NCI-H187 (cell line): ENCODE measurements around the gene RUNX3.

Experiments
- DNase-seq, 2 experiments: peaks; one replicate each; lab custom pipeline; 2025; lab: John Stamatoyannopoulos, UW

The RUNX3 gene

DNA sequence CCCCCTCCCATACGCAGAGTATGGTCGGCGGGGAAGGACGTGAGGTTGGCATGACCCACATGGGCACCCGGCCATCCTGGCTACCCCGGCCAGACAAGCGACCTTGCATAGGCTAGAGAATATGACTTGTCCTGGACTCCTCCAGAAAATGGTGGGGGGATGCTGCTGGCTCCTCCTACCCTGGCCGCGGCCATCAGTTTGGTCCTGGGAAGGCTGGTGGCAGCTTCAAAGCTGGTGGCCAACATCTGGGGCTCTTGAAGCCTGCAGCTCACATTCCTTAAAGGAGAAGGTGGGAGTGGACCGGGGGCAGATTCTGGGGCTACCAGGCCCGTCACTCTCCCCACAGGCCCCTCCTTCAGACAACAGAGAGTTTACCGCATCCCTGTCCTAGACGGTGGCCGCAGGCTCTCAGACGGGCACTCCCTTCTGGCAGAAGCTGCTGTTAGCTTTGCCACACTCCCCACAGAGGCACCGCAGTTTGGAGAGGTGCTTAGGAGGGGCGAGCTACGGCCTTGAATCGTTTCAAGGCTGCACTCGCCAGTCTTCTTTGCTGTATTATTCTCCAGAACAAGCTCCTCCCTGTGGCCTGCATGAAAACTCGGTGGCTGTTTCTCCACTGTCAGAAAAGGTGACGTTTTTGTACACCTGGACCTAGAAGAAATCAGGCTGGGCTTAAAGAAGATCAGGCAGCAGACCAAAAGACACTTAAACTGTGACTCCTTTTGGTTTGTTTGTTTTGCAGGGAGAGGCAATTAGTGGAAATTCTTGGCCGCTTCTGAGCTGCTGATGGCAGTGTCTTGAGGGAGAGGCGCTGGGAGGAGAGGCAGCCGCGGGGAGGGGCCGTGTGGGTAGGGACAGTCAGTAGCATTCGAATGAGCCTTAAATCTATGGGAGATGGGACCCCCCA, 68.0 kb downstream of the RUNX3 start:
- DNase-seq, result peak in 1 of 2 experiments; percentile 20

DNA sequence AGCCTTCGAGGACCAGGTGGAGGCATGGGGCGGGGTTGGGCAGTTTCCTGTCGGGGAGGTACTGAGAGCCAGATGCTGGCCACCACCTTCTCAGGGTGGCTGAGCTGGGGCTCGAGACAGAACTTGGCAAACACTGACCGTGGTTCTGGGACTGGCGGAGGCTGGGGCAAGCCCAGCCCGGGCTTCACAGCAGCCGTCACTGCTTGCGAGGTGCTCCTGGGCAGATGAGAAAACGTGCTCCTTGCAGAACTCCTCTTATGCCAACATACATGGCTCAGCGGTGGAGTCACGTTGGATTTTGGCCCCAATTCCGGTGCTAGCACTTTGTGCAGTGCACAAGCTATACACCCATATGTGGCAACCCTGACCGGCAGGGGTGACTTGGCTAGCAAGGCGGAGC, 69.2 kb downstream of the RUNX3 start:
- DNase-seq, result no peak

DNA sequence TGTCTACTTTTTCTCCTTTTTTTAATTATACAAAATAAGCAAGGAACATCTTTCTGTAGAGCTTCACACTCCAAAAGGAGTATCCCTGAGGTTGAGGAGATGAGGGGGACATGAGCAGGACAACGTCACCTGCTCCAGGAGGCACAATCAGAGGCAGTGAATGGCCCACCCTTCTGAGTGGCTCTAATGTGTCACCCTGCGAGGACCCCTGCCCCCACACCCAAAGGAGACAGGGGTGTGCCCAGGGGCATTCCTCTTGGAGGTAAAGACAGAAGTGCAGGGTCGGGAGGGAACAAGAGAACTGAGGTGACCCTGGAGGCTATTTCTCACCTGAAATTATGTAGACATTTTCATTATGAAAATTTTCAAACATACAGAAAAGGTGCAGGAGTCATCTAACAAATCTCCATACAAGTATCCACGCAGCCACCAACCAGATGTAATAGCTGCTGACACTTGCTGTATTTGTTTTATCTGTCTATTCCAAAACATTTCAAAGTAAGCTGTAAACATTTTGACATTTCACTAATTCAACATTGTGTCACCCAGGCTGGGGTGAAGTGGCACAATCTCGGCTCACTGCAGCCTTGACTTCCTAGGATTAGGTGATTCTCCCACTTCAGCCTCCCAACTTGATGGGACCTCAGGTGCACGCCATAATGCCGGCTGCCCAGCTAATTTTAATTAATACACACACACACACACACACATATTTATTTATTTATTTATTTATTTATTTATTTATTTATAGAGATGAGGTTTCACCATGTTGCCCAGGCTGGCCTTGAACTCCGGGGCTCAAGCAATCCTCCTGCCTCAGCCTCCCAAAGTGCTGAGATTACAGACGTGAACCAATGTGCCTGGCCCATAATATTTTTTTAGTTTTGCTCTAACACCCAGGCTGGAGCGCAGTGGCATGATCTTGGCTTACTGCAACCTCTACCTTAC, 70.7 kb downstream of the RUNX3 start:
- DNase-seq, result no peak

DNA sequence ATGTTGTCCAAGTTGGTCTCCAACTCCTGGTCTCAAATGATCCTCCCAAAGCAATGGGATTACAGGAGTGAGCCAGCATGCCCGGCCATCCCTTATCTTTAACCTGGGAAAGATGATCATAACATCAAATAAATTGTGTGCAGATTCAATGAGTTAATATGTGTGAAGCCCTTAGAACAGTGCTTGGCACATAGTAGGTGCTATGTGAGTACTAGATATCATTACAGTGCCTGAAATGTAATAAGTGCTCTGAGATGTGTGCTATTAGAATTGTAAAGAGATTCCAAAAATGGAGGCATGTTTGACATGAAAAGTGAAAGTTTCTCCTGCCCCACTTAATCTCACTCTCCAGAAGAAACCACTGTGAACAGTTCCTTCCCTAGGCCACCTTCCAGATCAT, 71.8 kb downstream of the RUNX3 start:
- DNase-seq, result no peak

DNA sequence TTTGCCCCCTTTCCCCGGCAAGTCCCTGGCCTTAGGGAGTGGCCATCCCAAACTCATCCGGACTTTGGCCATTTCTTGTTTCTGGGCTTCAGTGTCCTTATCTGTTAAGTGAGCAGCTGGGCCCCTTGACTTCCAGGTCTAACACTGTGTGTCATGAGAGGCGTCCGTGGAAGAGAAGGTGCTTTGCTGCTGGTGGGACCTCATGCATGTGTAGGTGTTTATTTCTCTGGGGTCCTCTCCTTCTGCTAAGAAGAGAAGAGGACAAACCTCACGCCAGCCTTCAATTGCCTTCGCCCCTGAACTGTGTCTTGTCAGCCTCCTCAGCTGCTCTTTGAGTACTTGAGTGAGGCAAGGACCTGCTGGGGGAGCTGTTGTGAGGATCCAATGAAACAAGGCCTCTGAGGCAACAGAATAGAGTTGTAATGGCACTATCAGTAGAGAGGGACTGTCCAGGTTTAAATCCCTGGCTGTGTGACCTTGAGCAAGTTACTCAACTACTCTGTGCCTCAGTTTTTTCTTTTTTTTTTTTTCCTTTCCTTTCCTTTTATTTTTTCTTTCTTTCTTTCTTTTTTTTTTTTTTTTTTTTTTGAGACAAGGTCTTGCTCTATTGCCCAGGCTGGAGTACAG, 72.5 kb downstream of the RUNX3 start:
- no peak for DNase-seq

DNA sequence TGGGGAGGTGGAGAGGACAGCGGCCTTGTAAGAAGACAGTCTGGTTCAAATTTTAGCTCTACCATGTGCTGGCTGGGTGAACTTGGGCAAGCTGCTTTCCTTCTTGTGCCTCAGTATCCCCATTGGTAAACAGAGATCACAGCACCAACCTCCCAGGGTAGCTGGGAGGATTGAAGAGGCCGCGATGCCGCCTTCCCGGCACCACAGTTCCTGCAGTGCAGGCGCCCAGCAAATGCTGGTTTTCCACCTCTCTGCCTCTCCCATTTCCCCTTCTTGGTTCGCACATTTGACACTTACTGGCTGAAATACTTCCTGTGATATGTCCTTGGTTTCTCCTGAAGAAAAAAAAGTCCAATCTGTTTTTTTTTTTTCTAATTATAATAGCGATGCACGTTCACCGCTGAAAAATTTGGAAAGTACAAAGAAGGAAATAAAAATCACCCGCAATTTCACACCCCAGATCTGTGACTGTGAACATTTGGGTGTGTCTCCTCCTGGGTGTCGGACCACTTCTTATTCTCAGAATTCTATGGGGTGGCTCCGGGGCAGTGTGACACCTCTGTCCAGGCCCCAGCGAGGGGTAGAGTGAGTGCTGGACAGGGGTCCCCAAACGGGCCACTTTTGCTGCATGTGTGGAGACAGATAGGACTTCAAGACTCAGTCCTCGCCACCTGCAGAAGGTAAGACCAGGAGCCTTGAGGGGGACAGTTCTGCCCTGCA, 73.1 kb downstream of the RUNX3 start:
- no peak for DNase-seq

DNA sequence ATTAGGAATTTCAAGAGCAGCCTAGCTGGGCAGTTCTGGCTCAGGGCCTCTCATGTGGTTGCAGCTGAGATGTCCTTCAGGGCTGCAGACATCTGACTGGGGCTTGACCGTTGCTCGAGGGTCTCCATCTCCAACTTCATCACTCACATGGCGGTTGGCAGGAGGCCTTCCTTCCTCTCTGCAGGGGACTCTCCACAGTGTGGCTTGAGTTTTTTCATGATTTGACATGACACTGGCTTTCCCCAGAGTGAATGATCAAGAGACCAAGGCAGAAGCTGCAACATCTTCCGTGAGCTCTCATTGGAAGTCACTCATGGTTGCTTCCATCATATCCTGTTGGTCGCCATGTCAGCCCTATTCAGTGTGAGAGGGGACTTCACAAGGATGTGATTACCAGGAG, 74.6 kb downstream of the RUNX3 start:
- no peak for DNase-seq

DNA sequence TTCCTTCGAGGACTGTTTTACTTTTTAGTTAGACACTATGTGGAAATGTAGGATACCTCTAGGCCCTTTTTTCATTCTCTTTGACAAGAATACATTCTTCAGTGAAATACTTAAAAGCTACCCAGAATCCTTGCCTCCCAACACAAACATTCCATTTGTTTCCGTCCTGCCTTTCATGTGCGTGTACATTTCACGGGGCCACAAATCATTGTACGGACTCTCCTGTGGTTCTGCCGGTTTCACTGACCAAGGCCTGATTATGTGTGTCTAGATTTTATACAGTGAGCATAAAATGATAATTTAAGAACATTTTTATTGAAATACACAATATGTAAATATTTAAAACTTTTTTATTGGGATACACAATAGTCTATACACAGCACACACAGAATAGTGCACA, 76.4 kb downstream of the RUNX3 start:
- DNase-seq, result no peak

DNA sequence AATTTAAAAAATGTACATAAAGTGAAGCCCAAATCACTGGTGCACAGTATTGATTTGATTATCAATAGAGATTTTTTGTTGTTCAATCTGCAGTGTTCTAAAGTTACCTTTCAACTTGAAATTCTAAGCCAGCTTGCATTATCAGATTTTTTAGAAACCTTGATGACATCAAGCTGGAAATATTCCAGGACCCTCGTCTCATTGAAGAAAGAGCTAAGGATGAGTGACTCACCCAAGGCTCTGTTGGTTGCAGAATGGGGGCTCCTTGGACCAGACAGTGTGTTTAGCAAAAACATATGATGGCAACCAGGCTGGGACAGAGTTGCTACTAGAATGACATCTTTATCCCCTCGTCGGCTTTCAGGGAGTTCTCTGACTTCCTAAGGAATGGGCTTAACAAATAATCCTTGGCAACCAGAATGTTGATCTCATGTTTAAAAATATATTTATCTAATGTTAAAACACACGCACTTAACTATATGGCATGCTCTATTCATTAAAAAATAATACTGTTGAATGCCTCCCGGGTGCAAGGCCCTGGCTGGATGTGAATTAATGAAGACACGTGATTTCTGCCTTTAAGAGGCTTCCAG, 79.7 kb downstream of the RUNX3 start:
- no peak for DNase-seq

DNA sequence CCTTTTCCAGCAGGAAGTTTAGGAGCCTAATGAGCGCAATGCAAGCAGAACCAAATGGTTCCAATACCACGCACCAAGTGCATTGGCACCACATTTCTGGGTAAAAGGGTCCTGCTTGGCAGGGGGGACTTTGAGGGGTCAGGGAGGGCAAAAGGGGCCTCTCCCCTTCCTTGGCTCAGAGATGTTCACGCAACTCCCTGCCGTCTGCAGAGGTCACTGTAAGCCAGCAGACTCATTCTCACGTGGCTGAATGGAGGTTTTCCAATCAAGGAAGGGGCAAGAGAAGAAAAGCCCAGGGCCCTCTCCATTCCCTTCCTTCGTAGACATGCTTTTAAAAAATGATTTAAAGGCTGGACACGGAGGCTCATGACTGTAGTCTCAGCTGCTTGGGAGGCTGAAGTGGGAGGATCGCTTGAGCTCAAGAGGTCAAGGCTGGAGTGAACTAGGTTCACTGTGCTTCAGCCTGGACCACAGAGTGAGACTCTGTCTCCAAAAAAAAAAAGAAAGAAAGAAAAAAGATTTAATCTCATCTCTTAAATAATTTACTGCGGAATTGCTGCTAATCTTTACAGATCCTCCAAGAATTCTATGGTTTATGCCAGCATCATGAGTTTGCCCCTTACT, 80.3 kb downstream of the RUNX3 start:
- no peak for DNase-seq
